ENCODE data around the gene ZNF805. TPM values are rescaled to one million over a fixed set of nuclear protein-coding genes. Genes with fewer than 3 reads are reported as not detected.

ZNF805 gene
- total and polyA plus RNA-seq, 2 of the 13 experiments (the other 11 are each of a cell fraction or from before 2014, with no cell fraction given), result 5.1 to 12.8 TPM

DNA sequence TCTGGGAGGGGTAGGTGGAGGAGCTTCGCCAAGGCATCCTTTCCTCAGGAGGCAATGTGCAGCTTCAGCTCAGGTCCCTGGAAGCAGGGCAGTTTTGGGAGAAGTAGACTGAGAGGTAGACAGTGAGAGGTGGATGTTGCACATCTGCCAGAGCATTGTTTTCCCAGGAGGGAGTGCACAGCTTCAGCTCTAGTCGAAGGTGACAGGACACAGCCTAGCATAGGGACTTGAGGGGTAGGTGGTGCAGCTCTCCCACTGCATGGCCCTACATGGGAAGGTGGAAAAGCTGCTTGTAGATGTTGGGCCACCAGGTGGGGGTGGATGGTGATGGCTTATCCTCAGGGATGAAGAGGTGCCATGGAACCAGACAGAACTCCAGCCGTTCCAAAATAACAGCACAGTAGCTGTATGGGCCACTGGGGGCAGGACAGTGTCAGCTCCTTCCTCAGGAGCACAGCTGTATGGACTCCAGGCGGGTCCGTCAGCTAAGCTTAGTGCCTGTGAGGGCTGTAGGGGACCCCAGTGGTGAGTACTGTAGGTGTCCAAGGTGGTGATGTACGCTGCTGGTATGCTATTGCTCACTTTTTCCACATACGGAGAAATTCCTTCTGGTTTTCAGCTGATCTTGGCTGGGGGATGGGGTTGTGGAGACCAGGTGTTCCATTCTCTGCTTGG is 62.4 kb downstream of the ZNF805 start:
- POLR2A ChIA-PET, result interaction anchor here (1.2 kb wide), 1 partner anchor 17 kb away, joined by 3 read pairs; the partner anchor contains the start of gene ZNF543
- peaks cover 2 to 10% of the 10 kb centered on the region in 2 experiments; a peak in 3 of 5 replicates for H3K36me3 ChIP-seq (replicated peaks in 1 of 2; ENCODE audit: control insufficient read depth in 1 of 2, insufficient read depth in 2 of 2, low read length in 2 of 2)
- no TSS peak for BruUV-seq (replicated peaks)

More for the DNA sequence above, 62.4 kb downstream of the ZNF805 start:
- H2AFZ ChIP-seq (ENCODE audit: low read length), result no peak overlapping the region
- H3K27ac ChIP-seq (ENCODE audit: extremely low read length, insufficient read depth, low read length), result no peak overlapping the region
- no peaks in the 10 kb centered on the region for H3K27me3 ChIP-seq (ENCODE audit: control insufficient read depth in 1 of 2, insufficient read depth in 2 of 2, low read length in 2 of 2)
- no peak overlapping the region for H3K9ac ChIP-seq (ENCODE audit: insufficient read depth, low read depth, low read length)
- no peak overlapping the region for H3K4me3 ChIP-seq (replicated peaks in 1 of 3; ENCODE audit: insufficient read depth in 1 of 3, low read depth in 2 of 3, low read length in 3 of 3)
- FAIRE-seq, result no peak
- CTCF ChIA-PET (ENCODE audit: low intra/inter-chr PET ratio, low total read pairs), result no interaction called here
- peak; percentile 80 for ATAC-seq
- TF ChIP-seq, protein P1, sequence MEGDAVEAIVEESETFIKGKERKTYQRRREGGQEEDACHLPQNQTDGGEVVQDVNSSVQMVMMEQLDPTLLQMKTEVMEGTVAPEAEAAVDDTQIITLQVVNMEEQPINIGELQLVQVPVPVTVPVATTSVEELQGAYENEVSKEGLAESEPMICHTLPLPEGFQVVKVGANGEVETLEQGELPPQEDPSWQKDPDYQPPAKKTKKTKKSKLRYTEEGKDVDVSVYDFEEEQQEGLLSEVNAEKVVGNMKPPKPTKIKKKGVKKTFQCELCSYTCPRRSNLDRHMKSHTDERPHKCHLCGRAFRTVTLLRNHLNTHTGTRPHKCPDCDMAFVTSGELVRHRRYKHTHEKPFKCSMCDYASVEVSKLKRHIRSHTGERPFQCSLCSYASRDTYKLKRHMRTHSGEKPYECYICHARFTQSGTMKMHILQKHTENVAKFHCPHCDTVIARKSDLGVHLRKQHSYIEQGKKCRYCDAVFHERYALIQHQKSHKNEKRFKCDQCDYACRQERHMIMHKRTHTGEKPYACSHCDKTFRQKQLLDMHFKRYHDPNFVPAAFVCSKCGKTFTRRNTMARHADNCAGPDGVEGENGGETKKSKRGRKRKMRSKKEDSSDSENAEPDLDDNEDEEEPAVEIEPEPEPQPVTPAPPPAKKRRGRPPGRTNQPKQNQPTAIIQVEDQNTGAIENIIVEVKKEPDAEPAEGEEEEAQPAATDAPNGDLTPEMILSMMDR (CRISPR knock-in tag; IDR thresholded peaks at IDR 0.05), result 0 out of 2 replicates have a peak, but pooled peaks have one; percentile 8
- TF ChIP-seq, protein P2, sequence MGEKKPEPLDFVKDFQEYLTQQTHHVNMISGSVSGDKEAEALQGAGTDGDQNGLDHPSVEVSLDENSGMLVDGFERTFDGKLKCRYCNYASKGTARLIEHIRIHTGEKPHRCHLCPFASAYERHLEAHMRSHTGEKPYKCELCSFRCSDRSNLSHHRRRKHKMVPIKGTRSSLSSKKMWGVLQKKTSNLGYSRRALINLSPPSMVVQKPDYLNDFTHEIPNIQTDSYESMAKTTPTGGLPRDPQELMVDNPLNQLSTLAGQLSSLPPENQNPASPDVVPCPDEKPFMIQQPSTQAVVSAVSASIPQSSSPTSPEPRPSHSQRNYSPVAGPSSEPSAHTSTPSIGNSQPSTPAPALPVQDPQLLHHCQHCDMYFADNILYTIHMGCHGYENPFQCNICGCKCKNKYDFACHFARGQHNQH (CRISPR knock-in tag; IDR thresholded peaks at IDR 0.05), result no peak
- TF ChIP-seq ZKSCAN8 (CRISPR knock-in tag; IDR thresholded peaks at IDR 0.05; ENCODE audit: borderline replicate concordance) (no peak), ASH2L (IDR thresholded peaks at IDR 0.05; ENCODE audit: insufficient read length, low read depth, low read length) (no peak), ATF7 (IDR thresholded peaks at IDR 0.05) (no peak), ATF7 (CRISPR knock-in tag; IDR thresholded peaks at IDR 0.05) (no peak), ZNF256 (CRISPR knock-in tag; conservative IDR thresholded peaks at IDR 0.05) (no peak), ZNF570 (CRISPR knock-in tag; IDR thresholded peaks at IDR 0.05; ENCODE audit: borderline replicate concordance) (no peak), SAP130 (CRISPR knock-in tag; IDR thresholded peaks at IDR 0.05; ENCODE audit: low read depth) (no peak), POLR2G (IDR thresholded peaks at IDR 0.05; ENCODE audit: low read depth, low read length) (peak; percentile 43; the same call in 1 of the 2 replicates), ZNF75D (CRISPR knock-in tag; IDR thresholded peaks at IDR 0.05; ENCODE audit: borderline replicate concordance) (no peak), SALL1 (CRISPR knock-in tag; IDR thresholded peaks at IDR 0.05) (0 out of 2 replicates have a peak, but pooled peaks have one; percentile 0), RBM22 (optimal IDR thresholded peaks at IDR 0.05; ENCODE audit: low read length) (peak; percentile 16), NKX3-1 (CRISPR knock-in tag; IDR thresholded peaks at IDR 0.05) (no peak), KDM6A (CRISPR knock-in tag; IDR thresholded peaks at IDR 0.05; ENCODE audit: low read depth) (no peak), ZNF333 (CRISPR knock-in tag; IDR thresholded peaks at IDR 0.05; ENCODE audit: borderline replicate concordance) (no peak), ZNF564 (CRISPR knock-in tag; IDR thresholded peaks at IDR 0.05) (no peak), ZNF724P (CRISPR knock-in tag; IDR thresholded peaks at IDR 0.05; ENCODE audit: borderline replicate concordance) (no peak), ZNF264 (CRISPR knock-in tag; IDR thresholded peaks at IDR 0.05) (no peak), KDM5A (IDR thresholded peaks at IDR 0.05; ENCODE audit: borderline replicate concordance, low read length) (no peak), HNRNPK (IDR thresholded peaks at IDR 0.05; ENCODE audit: low read depth, low read length, poor library complexity, severe bottlenecking) (no peak)
- TF ChIP-seq, protein P3, sequence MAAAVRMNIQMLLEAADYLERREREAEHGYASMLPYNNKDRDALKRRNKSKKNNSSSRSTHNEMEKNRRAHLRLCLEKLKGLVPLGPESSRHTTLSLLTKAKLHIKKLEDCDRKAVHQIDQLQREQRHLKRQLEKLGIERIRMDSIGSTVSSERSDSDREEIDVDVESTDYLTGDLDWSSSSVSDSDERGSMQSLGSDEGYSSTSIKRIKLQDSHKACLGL (CRISPR knock-in tag; IDR thresholded peaks at IDR 0.05), result no peak
- no peak for DNase-seq (ENCODE audit: low spot score)
- peaks cover 2% of the 10 kb centered on the region for H3K79me2 ChIP-seq (ENCODE audit: insufficient read depth, low read length)
- intact Hi-C loops (cut with micrococcal nuclease; ENCODE audit: unreplicated experiment), result no loop called here
- in situ Hi-C loops (cut with HindIII; ENCODE audit: extremely low pct_ligation_motif_present, low pct_unique_long_range_greater_than_20kb), result no loop called here
- 90% methylated on average over 3 of the region's 7 CpGs for WGBS (ENCODE audit: low lambda C conversion rate)
- H3K4me2 ChIP-seq (ENCODE audit: low read depth, low read length), result no peak overlapping the region
- H3K9me3 ChIP-seq (ENCODE audit: low read length), result no peaks in the 10 kb centered on the region
- H4K20me1 ChIP-seq (ENCODE audit: insufficient read depth, low read length), result no peaks in the 10 kb centered on the region; the same call in 1 of the 2 replicates
- no peaks in the 10 kb centered on the region for H3K4me1 ChIP-seq (ENCODE audit: insufficient read depth, low read length)

Data from HepG2 (cell line).